Measurements from ENCODE around the gene RAPGEF5. TPM values are rescaled to one million over a fixed set of nuclear protein-coding genes. Genes with fewer than 3 reads are reported as not detected.

The RAPGEF5 gene
- total RNA-seq, 4 donors from 2014 or later, result 7.4 to 16.2 (median 12.1) TPM

- intact Hi-C loops (cut with DNase I; ENCODE audit: low total_unique reads), result no loop called here
- ATAC-seq, result no peak
Observed at GRCh38 chr7:22248111-22248809, 108.7 kb downstream of the RAPGEF5 start.

GRCh38 chr7:22241805-22242390, 115.1 kb downstream of the RAPGEF5 start:
- in situ Hi-C loops (cut with MboI; ENCODE audit: low sequenced_read_pairs in 4 of 4) (no loop called here), intact Hi-C loops (cut with DNase I; ENCODE audit: low total_unique reads) (no loop called here)
- Histone ChIP-seq H3K4me3 (no peak overlapping the region), H3K4me1 (peaks cover 0 to 7% of the 10 kb centered on the region in 2 donors), H3K27me3 (no peaks in the 10 kb centered on the region), H3K36me3 (no peaks in the 10 kb centered on the region), H3K9me3 (no peaks in the 10 kb centered on the region), H3K27ac (no peak overlapping the region)
- ATAC-seq, result no peak
- no peak for DNase-seq
- TF ChIP-seq CTCF (IDR thresholded peaks at IDR 0.05 in 4 of 5, conservative IDR thresholded peaks at IDR 0.05 in 1 of 5) (no peak), POLR2A (IDR thresholded peaks at IDR 0.05) (no peak)

More at GRCh38 chr7:22248111-22248809, 108.7 kb downstream of the RAPGEF5 start:
- H3K4me3 ChIP-seq, result no peak overlapping the region
- TF ChIP-seq POLR2A (IDR thresholded peaks at IDR 0.05) (no peak), CTCF (IDR thresholded peaks at IDR 0.05 in 4 of 5, conservative IDR thresholded peaks at IDR 0.05 in 1 of 5) (no peak)
- DNase-seq, result no peak
- no peaks in the 10 kb centered on the region for H3K9me3 ChIP-seq
- H3K36me3 ChIP-seq, result no peaks in the 10 kb centered on the region
- H3K4me1 ChIP-seq, result peaks cover 0 to 8% of the 10 kb centered on the region in 2 donors
- H3K27ac ChIP-seq, result no peak overlapping the region
- no peaks in the 10 kb centered on the region for H3K27me3 ChIP-seq
- in situ Hi-C loops (cut with MboI; ENCODE audit: low sequenced_read_pairs in 4 of 4), result no loop called here

GRCh38 chr7:22240904-22241571, 115.9 kb downstream of the RAPGEF5 start:
- H3K4me3 ChIP-seq, result no peak overlapping the region
- peaks cover 0 to 7% of the 10 kb centered on the region in 2 donors for H3K4me1 ChIP-seq
- no peaks in the 10 kb centered on the region for H3K36me3 ChIP-seq
- no peak for DNase-seq
- TF ChIP-seq CTCF (IDR thresholded peaks at IDR 0.05 in 4 of 5, conservative IDR thresholded peaks at IDR 0.05 in 1 of 5) (no peak), POLR2A (IDR thresholded peaks at IDR 0.05) (no peak)
- ATAC-seq, result no peak
- no peak overlapping the region for H3K27ac ChIP-seq
- H3K9me3 ChIP-seq, result no peaks in the 10 kb centered on the region
- intact Hi-C loops (cut with DNase I; ENCODE audit: low total_unique reads), result no loop called here
- in situ Hi-C loops (cut with MboI; ENCODE audit: low sequenced_read_pairs in 4 of 4), result no loop called here
- no peaks in the 10 kb centered on the region for H3K27me3 ChIP-seq

- peaks cover 0 to 7% of the 10 kb centered on the region in 2 donors for H3K4me1 ChIP-seq
- no peaks in the 10 kb centered on the region for H3K36me3 ChIP-seq
- H3K27me3 ChIP-seq, result no peaks in the 10 kb centered on the region
- no peak overlapping the region for H3K27ac ChIP-seq
- ATAC-seq, result peak in 1 of 2 donors; percentile 53
- H3K9me3 ChIP-seq, result no peaks in the 10 kb centered on the region
- TF ChIP-seq POLR2A (IDR thresholded peaks at IDR 0.05), result no peak
- no peak for TF ChIP-seq CTCF (IDR thresholded peaks at IDR 0.05 in 4 of 5, conservative IDR thresholded peaks at IDR 0.05 in 1 of 5)
- in situ Hi-C loops (cut with MboI; ENCODE audit: low sequenced_read_pairs in 4 of 4) (no loop called here), intact Hi-C loops (cut with DNase I; ENCODE audit: low total_unique reads) (no loop called here)
- no peak for DNase-seq
- H3K4me3 ChIP-seq, result no peak overlapping the region
Observed at GRCh38 chr7:22238354-22239311, 118.3 kb downstream of the RAPGEF5 start.

Measured in gastrocnemius medialis (tissue), 4 donors.